ENCODE measurements around the gene DAPK1. TPM values are rescaled to one million over a fixed set of nuclear protein-coding genes. Genes with fewer than 3 reads are reported as not detected.

DAPK1 gene
- total and polyA plus RNA-seq, 2 donors = 28.1 to 35.5 TPM

DNA sequence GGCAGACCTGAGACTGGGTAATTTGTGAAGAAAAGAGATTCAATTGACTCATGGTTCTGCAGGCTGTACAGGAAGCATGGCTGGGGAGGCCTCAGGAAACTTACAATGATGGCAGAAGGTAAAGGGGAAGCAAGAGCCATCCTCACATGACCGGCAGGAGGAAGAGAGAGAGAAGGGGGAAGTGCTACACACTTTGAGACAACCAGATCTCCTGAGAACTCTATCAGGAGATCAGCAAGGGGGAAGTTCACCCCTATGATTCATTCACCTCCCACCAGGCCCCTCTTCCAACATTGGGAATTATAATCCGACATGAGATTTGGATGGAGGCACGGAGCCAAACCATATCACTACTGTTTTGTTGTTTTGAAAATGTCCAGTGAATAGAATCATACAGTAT is 110.2 kb downstream of the DAPK1 start:
- DNase-seq (ENCODE audit: low read depth in 6 of 9, low spot score in 9 of 9) = no peak
- H3K27me3 ChIP-seq (ENCODE audit: control insufficient read depth in 2 of 2, insufficient read depth in 1 of 2, low read length in 1 of 2) = no peaks in the 10 kb centered on the region
- H3K4me3 ChIP-seq (ENCODE audit: low read length in 2 of 2) = no peak overlapping the region
- no peak overlapping the region for H3K27ac ChIP-seq (ENCODE audit: low read depth in 1 of 2, low read length in 1 of 2)
- 89% methylated on average over 3 of the region's 3 CpGs for WGBS
- peaks cover 24 to 57% of the 10 kb centered on the region in 2 donors for H3K36me3 ChIP-seq (ENCODE audit: control insufficient read depth in 2 of 2, insufficient read depth in 2 of 2, low read length in 1 of 2)
- peaks cover 0 to 3% of the 10 kb centered on the region in 2 donors for H3K9me3 ChIP-seq (ENCODE audit: control insufficient read depth in 2 of 2, insufficient read depth in 1 of 2, low read length in 1 of 2)
- H3K4me1 ChIP-seq (ENCODE audit: control insufficient read depth in 2 of 2, insufficient read depth in 2 of 2, low read length in 2 of 2) = peaks cover 39 to 80% of the 10 kb centered on the region in 2 donors

DNA sequence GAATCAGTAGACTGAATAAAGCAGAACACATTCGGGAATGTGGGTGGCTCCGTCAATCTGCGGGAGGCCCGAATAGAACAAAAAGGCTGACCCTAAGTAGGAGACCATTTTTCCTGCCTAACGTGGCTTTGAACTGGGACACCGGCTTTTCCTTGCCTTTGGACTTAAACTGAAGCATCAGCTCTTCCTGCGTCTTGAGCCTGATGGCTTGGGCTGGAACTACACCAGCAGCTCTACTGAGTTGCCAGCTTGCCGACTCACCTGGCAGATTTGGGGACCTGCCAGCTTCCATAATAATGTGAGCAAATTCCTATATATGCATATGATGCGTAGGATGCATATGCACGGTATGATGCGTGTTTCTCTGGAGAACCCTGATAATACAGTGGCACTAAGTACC is 111.3 kb downstream of the DAPK1 start:
- H3K27me3 ChIP-seq (ENCODE audit: control insufficient read depth in 2 of 2, insufficient read depth in 1 of 2, low read length in 1 of 2) = no peaks in the 10 kb centered on the region
- DNase-seq (ENCODE audit: low read depth in 6 of 9, low spot score in 9 of 9) = no peak
- H3K36me3 ChIP-seq (ENCODE audit: control insufficient read depth in 2 of 2, insufficient read depth in 2 of 2, low read length in 1 of 2) = peaks cover 24 to 61% of the 10 kb centered on the region in 2 donors
- WGBS = 97% methylated on average over 11 of the region's 11 CpGs
- no peak overlapping the region for H3K27ac ChIP-seq (ENCODE audit: low read depth in 1 of 2, low read length in 1 of 2)
- peaks cover 0 to 3% of the 10 kb centered on the region in 2 donors for H3K9me3 ChIP-seq (ENCODE audit: control insufficient read depth in 2 of 2, insufficient read depth in 1 of 2, low read length in 1 of 2)
- peaks cover 36 to 80% of the 10 kb centered on the region in 2 donors for H3K4me1 ChIP-seq (ENCODE audit: control insufficient read depth in 2 of 2, insufficient read depth in 2 of 2, low read length in 2 of 2)
- no peak overlapping the region for H3K4me3 ChIP-seq (ENCODE audit: low read length in 2 of 2)

DNA sequence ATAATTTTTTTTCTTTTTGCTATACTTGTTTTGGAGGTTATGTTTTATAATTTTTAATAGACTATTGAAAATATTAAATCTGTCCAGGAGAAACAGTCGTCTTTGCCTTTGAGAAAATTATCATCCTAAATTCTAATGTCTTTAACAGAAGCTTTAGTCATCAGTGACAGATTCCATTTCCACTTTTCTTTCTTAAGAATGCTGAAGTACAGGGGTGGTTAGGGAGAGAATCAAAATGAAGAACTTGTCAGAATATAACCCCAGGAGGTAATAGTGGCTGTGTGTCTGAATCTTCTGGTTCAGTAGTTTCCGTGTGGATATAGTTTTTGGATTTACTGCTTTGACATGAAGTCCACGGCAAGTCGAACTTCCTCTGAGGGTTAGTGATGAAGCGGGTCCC is 111.8 kb downstream of the DAPK1 start:
- no peak for DNase-seq (ENCODE audit: low read depth in 6 of 9, low spot score in 9 of 9)
- 98% methylated on average over 5 of the region's 5 CpGs for WGBS
- Histone ChIP-seq H3K9me3 (ENCODE audit: control insufficient read depth in 2 of 2, insufficient read depth in 1 of 2, low read length in 1 of 2) (peaks cover 0 to 3% of the 10 kb centered on the region in 2 donors), H3K27ac (ENCODE audit: low read depth in 1 of 2, low read length in 1 of 2) (no peak overlapping the region), H3K4me3 (ENCODE audit: low read length in 2 of 2) (no peak overlapping the region), H3K27me3 (ENCODE audit: control insufficient read depth in 2 of 2, insufficient read depth in 1 of 2, low read length in 1 of 2) (no peaks in the 10 kb centered on the region), H3K4me1 (ENCODE audit: control insufficient read depth in 2 of 2, insufficient read depth in 2 of 2, low read length in 2 of 2) (peaks cover 33 to 79% of the 10 kb centered on the region in 2 donors), H3K36me3 (ENCODE audit: control insufficient read depth in 2 of 2, insufficient read depth in 2 of 2, low read length in 1 of 2) (peaks cover 24 to 66% of the 10 kb centered on the region in 2 donors)

DNA sequence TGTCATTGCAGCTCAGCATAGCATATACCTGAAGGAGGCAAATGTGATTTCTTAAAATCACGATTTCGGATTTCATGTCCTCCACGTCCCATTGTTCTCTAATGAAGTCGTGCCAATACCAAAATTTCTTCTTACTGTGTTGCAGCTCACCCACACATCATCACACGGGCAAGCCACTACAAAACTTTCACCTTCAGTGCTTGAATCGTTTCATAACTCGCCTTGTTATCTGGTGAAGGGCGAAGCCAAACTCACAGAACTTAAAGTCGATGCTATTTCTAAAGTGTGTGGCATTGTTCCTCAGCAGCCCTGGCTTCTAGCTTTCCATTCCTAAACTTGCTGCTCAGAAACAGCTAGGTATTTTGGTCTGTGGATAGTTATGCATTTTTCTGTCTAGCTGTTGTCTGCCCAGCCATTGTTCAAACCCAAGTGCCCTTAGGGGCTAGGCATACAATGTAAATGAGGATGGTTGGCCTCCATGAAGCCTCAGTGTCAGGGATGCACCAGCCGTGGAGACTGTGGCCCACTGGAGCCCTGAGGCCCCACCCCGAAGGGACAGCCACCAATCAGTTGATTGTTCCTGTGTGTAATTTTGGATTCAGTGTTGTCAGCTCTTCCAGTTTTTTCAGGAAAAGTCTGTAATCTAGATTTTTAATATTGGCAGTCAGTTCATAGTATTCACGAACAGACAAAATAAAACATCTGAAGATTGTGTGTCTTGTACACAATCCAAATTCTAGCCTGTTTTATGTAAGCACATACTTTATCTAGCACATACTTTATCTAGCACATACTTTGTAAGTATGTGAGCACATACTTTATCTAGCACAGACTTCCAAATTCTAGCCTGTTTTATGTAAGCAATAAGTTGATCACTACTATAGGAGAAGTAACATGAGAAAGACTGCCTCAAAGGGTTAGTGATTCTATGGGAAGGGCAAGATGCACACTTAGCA is 112.8 kb downstream of the DAPK1 start:
- Histone ChIP-seq H3K36me3 (ENCODE audit: control insufficient read depth in 2 of 2, insufficient read depth in 2 of 2, low read length in 1 of 2) (peaks cover 25 to 76% of the 10 kb centered on the region in 2 donors), H3K4me3 (ENCODE audit: low read length in 2 of 2) (no peak overlapping the region), H3K4me1 (ENCODE audit: control insufficient read depth in 2 of 2, insufficient read depth in 2 of 2, low read length in 2 of 2) (peaks cover 29 to 79% of the 10 kb centered on the region in 2 donors), H3K9me3 (ENCODE audit: control insufficient read depth in 2 of 2, insufficient read depth in 1 of 2, low read length in 1 of 2) (no peaks in the 10 kb centered on the region), H3K27ac (ENCODE audit: low read depth in 1 of 2, low read length in 1 of 2) (peak overlapping the region in 1 of 2 donors; percentile 48), H3K27me3 (ENCODE audit: control insufficient read depth in 2 of 2, insufficient read depth in 1 of 2, low read length in 1 of 2) (no peaks in the 10 kb centered on the region)
- 93% methylated on average over 12 of the region's 12 CpGs for WGBS
- DNase-seq (ENCODE audit: low read depth in 6 of 9, low spot score in 9 of 9) = no peak

DNA sequence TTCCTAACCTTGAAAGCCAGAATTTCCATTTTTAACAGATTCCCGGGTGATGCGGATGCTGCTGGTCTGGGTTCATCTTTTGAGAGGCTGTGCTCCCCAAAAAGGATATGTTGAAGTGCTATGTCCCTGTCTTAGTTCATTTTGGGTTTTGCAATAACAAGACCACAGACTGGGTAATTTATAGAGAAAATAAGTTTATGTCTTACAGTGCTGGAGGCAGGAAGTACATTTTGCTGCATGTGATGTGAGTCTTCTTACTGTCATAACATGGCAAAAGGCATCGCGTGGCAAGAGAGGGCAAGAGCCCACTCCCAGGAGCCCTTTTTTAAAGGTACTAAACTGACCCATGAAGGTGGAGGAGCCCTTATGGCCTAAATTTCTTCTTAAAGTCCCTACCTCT is 114.1 kb downstream of the DAPK1 start:
- no peak for DNase-seq (ENCODE audit: low read depth in 6 of 9, low spot score in 9 of 9)
- Histone ChIP-seq H3K9me3 (ENCODE audit: control insufficient read depth in 2 of 2, insufficient read depth in 1 of 2, low read length in 1 of 2) (no peaks in the 10 kb centered on the region), H3K27me3 (ENCODE audit: control insufficient read depth in 2 of 2, insufficient read depth in 1 of 2, low read length in 1 of 2) (no peaks in the 10 kb centered on the region), H3K27ac (ENCODE audit: low read depth in 1 of 2, low read length in 1 of 2) (peak overlapping the region in 1 of 2 donors; percentile 19), H3K36me3 (ENCODE audit: control insufficient read depth in 2 of 2, insufficient read depth in 2 of 2, low read length in 1 of 2) (peaks cover 38 to 81% of the 10 kb centered on the region in 2 donors), H3K4me3 (ENCODE audit: low read length in 2 of 2) (no peak overlapping the region), H3K4me1 (ENCODE audit: control insufficient read depth in 2 of 2, insufficient read depth in 2 of 2, low read length in 2 of 2) (peaks cover 20 to 72% of the 10 kb centered on the region in 2 donors)
- 94% methylated on average over 4 of the region's 4 CpGs for WGBS

DNA sequence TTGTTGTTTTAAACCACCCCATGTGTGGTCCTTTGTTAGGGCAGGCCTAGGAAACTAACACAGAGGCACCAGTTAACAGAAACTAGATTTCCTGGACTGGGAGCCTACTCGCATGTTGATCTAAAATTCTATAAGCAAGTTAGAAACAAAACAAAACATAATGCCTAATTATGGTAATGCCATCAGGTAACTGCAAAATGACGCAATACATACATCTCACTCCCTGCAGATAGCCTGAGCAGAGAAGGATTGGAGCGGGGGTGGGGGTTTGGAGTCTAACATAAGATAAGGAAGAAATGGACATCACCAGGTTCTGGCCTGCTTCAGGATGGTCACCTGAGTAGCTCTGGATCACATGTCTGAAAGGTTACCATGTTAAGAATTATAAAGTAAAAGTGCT is 114.9 kb downstream of the DAPK1 start:
- H3K4me3 ChIP-seq (ENCODE audit: low read length in 2 of 2) = no peak overlapping the region
- peaks cover 39 to 81% of the 10 kb centered on the region in 2 donors for H3K36me3 ChIP-seq (ENCODE audit: control insufficient read depth in 2 of 2, insufficient read depth in 2 of 2, low read length in 1 of 2)
- H3K9me3 ChIP-seq (ENCODE audit: control insufficient read depth in 2 of 2, insufficient read depth in 1 of 2, low read length in 1 of 2) = no peaks in the 10 kb centered on the region
- DNase-seq (ENCODE audit: low read depth in 6 of 9, low spot score in 9 of 9) = no peak
- no peaks in the 10 kb centered on the region for H3K27me3 ChIP-seq (ENCODE audit: control insufficient read depth in 2 of 2, insufficient read depth in 1 of 2, low read length in 1 of 2)
- H3K4me1 ChIP-seq (ENCODE audit: control insufficient read depth in 2 of 2, insufficient read depth in 2 of 2, low read length in 2 of 2) = peaks cover 15 to 65% of the 10 kb centered on the region in 2 donors
- H3K27ac ChIP-seq (ENCODE audit: low read depth in 1 of 2, low read length in 1 of 2) = no peak overlapping the region
- 99% methylated on average over 3 of the region's 3 CpGs for WGBS

DNA sequence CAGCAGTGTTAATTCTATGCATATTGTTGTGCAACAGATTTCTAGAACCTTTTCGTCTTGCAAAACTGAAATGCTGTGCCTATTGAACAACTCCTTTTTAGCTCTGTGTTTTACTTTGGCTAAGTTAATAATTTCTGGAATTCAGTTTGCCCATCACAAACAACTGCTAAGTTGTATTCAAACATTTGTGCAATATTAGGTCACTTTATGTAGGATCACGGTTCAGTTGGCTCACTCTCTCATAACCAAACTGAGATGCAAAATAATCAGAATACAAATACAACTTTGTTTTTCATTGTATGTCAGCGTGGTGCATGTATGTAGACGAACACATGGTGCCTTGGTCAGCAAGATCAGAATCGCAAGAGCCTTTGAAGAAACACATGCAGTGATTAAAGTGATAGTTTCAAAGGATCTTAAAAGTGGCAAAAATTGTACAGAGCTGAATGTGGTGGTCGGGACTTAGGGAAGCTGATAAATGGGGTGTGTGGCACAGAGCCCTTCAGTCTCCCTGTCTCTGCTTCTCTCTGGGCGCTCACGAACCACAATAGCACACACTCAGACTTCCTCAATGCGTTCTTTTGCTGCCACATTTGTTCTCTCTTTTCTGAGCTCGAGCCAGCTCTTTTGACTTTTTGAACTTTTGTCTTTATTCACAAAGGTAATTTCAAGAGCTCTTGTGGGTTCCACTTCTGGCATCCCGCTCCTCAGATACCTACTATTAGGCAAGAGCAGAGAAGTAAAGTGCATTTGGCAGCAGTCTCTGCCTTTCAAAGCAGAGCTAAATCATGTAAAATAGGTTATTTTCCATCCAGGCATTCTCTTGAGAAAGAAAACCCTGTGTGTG is 115.8 kb downstream of the DAPK1 start:
- Histone ChIP-seq H3K27ac (ENCODE audit: low read depth in 1 of 2, low read length in 1 of 2) (peak overlapping the region; percentile 1 to 64), H3K9me3 (ENCODE audit: control insufficient read depth in 2 of 2, insufficient read depth in 1 of 2, low read length in 1 of 2) (no peaks in the 10 kb centered on the region), H3K27me3 (ENCODE audit: control insufficient read depth in 2 of 2, insufficient read depth in 1 of 2, low read length in 1 of 2) (no peaks in the 10 kb centered on the region), H3K36me3 (ENCODE audit: control insufficient read depth in 2 of 2, insufficient read depth in 2 of 2, low read length in 1 of 2) (peaks cover 37 to 81% of the 10 kb centered on the region in 2 donors), H3K4me1 (ENCODE audit: control insufficient read depth in 2 of 2, insufficient read depth in 2 of 2, low read length in 2 of 2) (peaks cover 12 to 60% of the 10 kb centered on the region in 2 donors), H3K4me3 (ENCODE audit: low read length in 2 of 2) (no peak overlapping the region)
- 54% methylated on average over 11 of the region's 11 CpGs for WGBS
- peak in 1 of 9 donors; percentile 60 for DNase-seq (ENCODE audit: low read depth in 6 of 9, low spot score in 9 of 9)

DNA sequence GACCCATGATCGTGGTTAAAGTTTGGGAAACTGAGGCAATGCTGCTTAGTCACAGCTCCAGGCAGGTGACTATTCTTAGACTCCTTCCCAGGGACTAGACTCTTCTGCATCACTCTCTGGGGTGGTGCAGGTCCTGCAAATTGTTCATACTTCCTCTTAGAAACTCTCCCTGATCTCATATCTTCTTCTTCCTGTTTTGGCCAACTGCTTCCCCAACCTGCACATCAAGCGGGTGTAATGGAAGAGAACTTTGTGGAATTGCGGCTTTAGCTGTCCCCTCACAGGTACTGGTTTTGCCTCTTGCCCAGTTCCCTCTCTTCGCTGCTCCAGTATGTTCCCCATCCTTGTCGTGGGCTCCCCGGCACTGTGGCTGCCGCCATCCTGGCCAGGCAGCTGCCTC is 116.7 kb downstream of the DAPK1 start:
- Histone ChIP-seq H3K4me3 (ENCODE audit: low read length in 2 of 2) (no peak overlapping the region), H3K9me3 (ENCODE audit: control insufficient read depth in 2 of 2, insufficient read depth in 1 of 2, low read length in 1 of 2) (no peaks in the 10 kb centered on the region), H3K27me3 (ENCODE audit: control insufficient read depth in 2 of 2, insufficient read depth in 1 of 2, low read length in 1 of 2) (no peaks in the 10 kb centered on the region), H3K36me3 (ENCODE audit: control insufficient read depth in 2 of 2, insufficient read depth in 2 of 2, low read length in 1 of 2) (peaks cover 39 to 83% of the 10 kb centered on the region in 2 donors), H3K27ac (ENCODE audit: low read depth in 1 of 2, low read length in 1 of 2) (peak overlapping the region in 1 of 2 donors; percentile 41), H3K4me1 (ENCODE audit: control insufficient read depth in 2 of 2, insufficient read depth in 2 of 2, low read length in 2 of 2) (peaks cover 12 to 55% of the 10 kb centered on the region in 2 donors)
- DNase-seq (ENCODE audit: low read depth in 6 of 9, low spot score in 9 of 9) = no peak
- WGBS = 71% methylated on average over 7 of the region's 7 CpGs

Measured in thymus (tissue), 11 donors.